ENCODE data around the gene ENOX1.

The ENOX1 gene

DNA sequence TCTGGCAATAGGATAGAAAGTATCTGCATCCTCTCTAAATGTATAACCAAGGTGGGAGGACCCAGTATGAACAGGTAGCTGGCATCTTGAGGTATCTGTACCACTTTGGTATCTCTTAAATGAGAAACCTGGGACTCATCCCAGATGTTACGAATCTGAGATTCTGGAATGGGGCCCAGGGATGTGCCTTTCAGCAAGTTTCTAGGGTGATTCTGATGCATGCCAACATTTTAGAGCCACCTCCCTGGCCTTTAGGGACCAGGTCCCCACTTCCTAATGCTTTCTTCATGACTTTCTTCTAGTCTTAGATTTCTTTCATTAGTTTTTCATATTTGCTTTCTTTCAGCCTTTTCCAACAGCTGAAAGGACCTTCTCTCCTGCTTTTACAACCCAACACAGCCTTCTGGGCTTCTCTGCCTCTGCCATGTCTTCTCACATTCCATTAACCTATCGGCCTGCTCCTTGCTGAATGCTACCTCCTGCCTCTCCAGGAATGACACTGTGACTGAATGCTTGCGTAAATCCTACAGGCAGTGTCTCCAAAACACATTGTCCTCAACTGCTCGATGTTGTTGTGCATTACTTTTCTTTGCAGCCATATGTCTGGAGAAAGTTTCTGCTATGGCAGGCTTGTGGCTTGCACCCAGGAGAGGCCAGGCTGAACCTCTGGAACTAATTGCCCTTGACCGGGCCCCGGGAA is 479.4 kb downstream of the ENOX1 start:
- in situ Hi-C loops (cut with MboI; ENCODE audit: low pct_unique_long_range_greater_than_20kb, low sequenced_read_pairs, unreplicated experiment), result no loop called here
- DNase-seq (ENCODE audit: low spot score), result no peak
- no peak for TF ChIP-seq CTCF (IDR thresholded peaks at IDR 0.05; ENCODE audit: extremely low read depth, insufficient read depth, missing control alignments)

- no peak for TF ChIP-seq CTCF (IDR thresholded peaks at IDR 0.05; ENCODE audit: extremely low read depth, insufficient read depth, missing control alignments)
- in situ Hi-C loops (cut with MboI; ENCODE audit: low pct_unique_long_range_greater_than_20kb, low sequenced_read_pairs, unreplicated experiment), result no loop called here
Measured at GRCh38 chr13:43306372-43306771, 480.4 kb downstream of the ENOX1 start.

DNA sequence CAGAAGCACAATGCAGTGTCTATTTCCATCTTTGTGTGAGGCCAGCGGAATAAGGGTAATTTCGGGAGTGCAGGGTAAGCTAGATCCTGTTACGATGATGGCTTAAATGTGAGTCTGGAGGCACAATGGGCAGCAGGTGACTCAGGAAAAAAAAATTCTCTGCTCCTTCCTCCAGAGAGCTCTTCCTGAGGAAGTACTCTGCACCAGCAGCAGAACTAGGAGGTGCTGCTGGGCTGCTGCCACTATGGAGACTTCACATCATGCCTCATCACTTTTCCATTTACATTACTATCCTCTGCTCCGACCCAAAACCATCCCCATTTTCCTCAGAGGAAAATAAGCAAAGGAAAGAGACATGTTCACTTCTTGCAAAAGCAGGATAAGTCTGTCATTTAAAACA is 481.4 kb downstream of the ENOX1 start:
- no peak for DNase-seq (ENCODE audit: low spot score)
- in situ Hi-C loops (cut with MboI; ENCODE audit: low pct_unique_long_range_greater_than_20kb, low sequenced_read_pairs, unreplicated experiment), result no loop called here
- TF ChIP-seq CTCF (IDR thresholded peaks at IDR 0.05; ENCODE audit: extremely low read depth, insufficient read depth, missing control alignments), result no peak

More at GRCh38 chr13:43306372-43306771, 480.4 kb downstream of the ENOX1 start:
- DNase-seq (ENCODE audit: low spot score), result no peak

- in situ Hi-C loops (cut with MboI; ENCODE audit: low pct_unique_long_range_greater_than_20kb, low sequenced_read_pairs, unreplicated experiment), result no loop called here
- DNase-seq (ENCODE audit: low spot score), result no peak
- no peak for TF ChIP-seq CTCF (IDR thresholded peaks at IDR 0.05; ENCODE audit: extremely low read depth, insufficient read depth, missing control alignments)
Measured at GRCh38 chr13:43304945-43305344, 481.8 kb downstream of the ENOX1 start.

DNA sequence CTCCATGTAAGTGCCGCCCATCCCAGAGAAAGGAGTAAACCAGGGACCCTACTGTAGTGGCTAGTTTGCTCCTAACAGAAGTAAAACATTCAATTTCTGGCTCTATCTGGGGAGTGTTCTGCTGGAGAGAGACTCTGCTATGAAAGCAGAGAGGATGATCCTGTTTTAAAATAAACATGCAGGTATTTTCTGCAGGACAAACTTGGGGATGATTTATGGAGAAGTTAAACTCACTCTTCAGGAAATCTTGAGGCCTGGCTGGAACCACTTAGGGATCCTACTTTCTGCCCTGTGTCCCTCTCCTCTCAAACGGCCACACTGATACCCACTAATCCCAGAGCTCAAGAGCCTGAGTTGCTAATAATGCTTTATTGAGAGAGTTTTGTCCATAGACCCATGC is 482.3 kb downstream of the ENOX1 start:
- no peak for TF ChIP-seq CTCF (IDR thresholded peaks at IDR 0.05; ENCODE audit: extremely low read depth, insufficient read depth, missing control alignments)
- DNase-seq (ENCODE audit: low spot score), result no peak

DNA sequence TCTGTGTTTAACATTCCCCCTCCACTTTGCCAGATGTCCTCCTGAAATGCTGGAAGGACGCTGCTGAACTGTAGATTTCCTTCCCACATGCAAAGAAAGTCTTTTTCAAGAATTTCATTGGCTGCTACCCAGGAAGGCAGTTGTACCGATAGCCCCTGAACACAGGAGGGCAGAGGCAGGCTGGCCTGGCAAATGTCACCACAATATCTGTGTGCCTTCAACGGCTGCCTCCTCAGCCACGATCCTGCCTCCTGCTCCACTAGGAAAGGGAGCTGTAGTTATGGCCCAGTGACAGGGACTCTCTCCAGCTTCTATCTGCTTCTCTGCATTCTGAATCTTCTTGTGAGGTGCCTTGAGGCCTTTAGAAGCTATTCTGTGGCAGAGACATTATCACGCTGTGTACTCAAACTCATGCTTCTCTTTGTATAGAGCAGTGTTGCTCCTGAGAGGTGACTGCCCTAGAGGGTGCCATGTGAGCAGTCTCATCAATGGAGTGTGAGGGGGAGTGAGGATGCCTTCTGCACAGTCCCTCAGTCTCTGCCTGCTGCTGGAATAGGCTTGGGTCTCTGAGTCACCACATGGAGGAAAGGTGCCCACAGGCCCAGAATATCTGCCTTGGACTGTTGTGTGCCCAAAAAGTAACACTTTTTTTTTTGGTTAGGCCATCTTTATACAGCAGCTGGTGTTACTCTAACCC is 483.6 kb downstream of the ENOX1 start:
- in situ Hi-C loops (cut with MboI; ENCODE audit: low pct_unique_long_range_greater_than_20kb, low sequenced_read_pairs, unreplicated experiment), result no loop called here
- TF ChIP-seq CTCF (IDR thresholded peaks at IDR 0.05; ENCODE audit: extremely low read depth, insufficient read depth, missing control alignments), result peak; percentile 58
- DNase-seq (ENCODE audit: low spot score), result no peak

More for the DNA sequence above, 482.3 kb downstream of the ENOX1 start:
- in situ Hi-C loops (cut with MboI; ENCODE audit: low pct_unique_long_range_greater_than_20kb, low sequenced_read_pairs, unreplicated experiment), result no loop called here
